Mesendoderm (in vitro differentiated cells): ENCODE results near the gene ERFE.

Source experiments
- DNase-seq: peaks from one replicate; pipeline ENCODE4 v3.0.0; 2013
- H2AK5ac ChIP-seq: 2 replicates; pipeline ENCODE4 v1.6.1; 2013; ENCODE audit warnings: low read length, inconsistent platforms
- H2BK120ac ChIP-seq: 2 replicates; pipeline ENCODE4 v1.6.1; 2013; ENCODE audit warnings: low read depth, mild to moderate bottlenecking, low read length, moderate library complexity, mixed read lengths
- H2BK15ac ChIP-seq: replicated peaks from 2 replicates; pipeline ENCODE4 v1.6.1; 2013; ENCODE audit warnings: low read depth, mild to moderate bottlenecking, moderate library complexity
- H2BK5ac ChIP-seq: 2 replicates; pipeline ENCODE4 v1.6.1; 2013; ENCODE audit warnings: low read length, inconsistent platforms
- H3K18ac ChIP-seq: 2 replicates; pipeline ENCODE4 v1.6.1; 2013; ENCODE audit warnings: mild to moderate bottlenecking, low read length, mixed read lengths
- H3K23ac ChIP-seq: one replicate; pipeline ENCODE4 v1.6.1; 2013; ENCODE audit warnings: low read length
- H3K27ac ChIP-seq: 2 replicates; pipeline ENCODE4 v1.5.1; 2013; ENCODE audit warnings: low read depth, mild to moderate bottlenecking, inconsistent platforms, low read length, moderate library complexity
- H3K27me3 ChIP-seq: 2 replicates; pipeline ENCODE4 v1.6.1; 2013; ENCODE audit warnings: low read length, control low read depth, mild to moderate bottlenecking, inconsistent platforms; ENCODE audit not compliant: insufficient read depth, poor library complexity
- H3K36me3 ChIP-seq: 2 replicates; pipeline ENCODE4 v1.6.1; 2013; ENCODE audit warnings: low read length, inconsistent platforms; ENCODE audit not compliant: control insufficient read depth, insufficient read depth
- H3K4ac ChIP-seq: one replicate; pipeline ENCODE4 v1.6.1; 2013; ENCODE audit warnings: low read depth, mild to moderate bottlenecking, low read length, moderate library complexity
- H3K4me1 ChIP-seq: 2 replicates; pipeline ENCODE4 v1.6.1; 2013; ENCODE audit warnings: low read depth, low read length, inconsistent platforms; ENCODE audit not compliant: control insufficient read depth
- H3K4me2 ChIP-seq: 2 replicates; pipeline ENCODE4 v1.6.1; 2013; ENCODE audit warnings: low read length
- H3K4me3 ChIP-seq: 2 replicates; pipeline ENCODE4 v1.5.1; 2013; ENCODE audit warnings: mild to moderate bottlenecking, low read length
- H3K56ac ChIP-seq: one replicate; pipeline ENCODE4 v1.6.1; 2013; ENCODE audit warnings: low read length
- H3K79me1 ChIP-seq: 2 replicates; pipeline ENCODE4 v1.6.1; 2013; ENCODE audit warnings: low read length, inconsistent platforms
- H3K79me2 ChIP-seq: 2 replicates; pipeline ENCODE4 v1.6.1; 2013; ENCODE audit warnings: mild to moderate bottlenecking, low read length; ENCODE audit not compliant: control insufficient read depth, insufficient read depth
- H3K9ac ChIP-seq: 2 replicates; pipeline ENCODE4 v1.6.1; 2013; ENCODE audit warnings: low read length, inconsistent platforms
- H4K5ac ChIP-seq: one replicate; pipeline ENCODE4 v1.6.1; 2013; ENCODE audit warnings: low read length
- H4K8ac ChIP-seq: one replicate; pipeline ENCODE4 v1.6.1; 2013; ENCODE audit warnings: low read depth, mild to moderate bottlenecking, control low read depth, low read length, moderate library complexity
- WGBS: extraction: QIAGEN DNeasy Blood & Tissue Kit; methylation state at CpG from one replicate; pipeline ENCODE4 v1.1.7; 2013; ENCODE audit warnings: low lambda C conversion rate, missing lambda C conversion rate; ENCODE audit not compliant: insufficient coverage; ENCODE audit errors: extremely low coverage; 5-methylcytosine and 5-hydroxymethylcytosine counted together

The ERFE gene

GRCh38 chr2:238160206-238161129 lies 1.7 kb downstream of the ERFE start:
- no peak overlapping the region for H2AK5ac ChIP-seq
- no peak overlapping the region for H3K9ac ChIP-seq
- H4K8ac ChIP-seq = no peak overlapping the region
- H3K4ac ChIP-seq = no peak overlapping the region
- H2BK5ac ChIP-seq = no peak overlapping the region
- H3K56ac ChIP-seq = no peak overlapping the region
- H3K36me3 ChIP-seq = no peaks in the 10 kb centered on the region
- no peak overlapping the region for H3K23ac ChIP-seq
- no peak overlapping the region for H3K4me3 ChIP-seq
- no CpG with 5 or more reads among the region's 23 CpGs for WGBS
- H3K27me3 ChIP-seq = peaks cover 11% of the 10 kb centered on the region
- no peaks in the 10 kb centered on the region for H3K79me1 ChIP-seq
- peak; percentile 39 for DNase-seq
- no peak overlapping the region for H3K4me2 ChIP-seq
- H3K79me2 ChIP-seq = no peaks in the 10 kb centered on the region
- no peak overlapping the region for H2BK120ac ChIP-seq
- no peak overlapping the region for H2BK15ac ChIP-seq
- no peak overlapping the region for H4K5ac ChIP-seq
- H3K27ac ChIP-seq = no peak overlapping the region
- H3K4me1 ChIP-seq = no peaks in the 10 kb centered on the region
- no peak overlapping the region for H3K18ac ChIP-seq

GRCh38 chr2:238161291-238162051 lies 2.7 kb downstream of the ERFE start:
- H3K56ac ChIP-seq = no peak overlapping the region
- H3K18ac ChIP-seq = no peak overlapping the region
- H3K9ac ChIP-seq = no peak overlapping the region
- H2AK5ac ChIP-seq = no peak overlapping the region
- H3K4ac ChIP-seq = no peak overlapping the region
- H3K27ac ChIP-seq = no peak overlapping the region
- no CpG with 5 or more reads among the region's 21 CpGs for WGBS
- H2BK120ac ChIP-seq = no peak overlapping the region
- no peak overlapping the region for H2BK15ac ChIP-seq
- H3K23ac ChIP-seq = no peak overlapping the region
- H3K4me2 ChIP-seq = no peak overlapping the region
- no peaks in the 10 kb centered on the region for H3K4me1 ChIP-seq
- H3K27me3 ChIP-seq = peaks cover 11% of the 10 kb centered on the region
- no peak overlapping the region for H2BK5ac ChIP-seq
- H3K79me2 ChIP-seq = no peaks in the 10 kb centered on the region
- no peak overlapping the region for H3K4me3 ChIP-seq
- no peak overlapping the region for H4K8ac ChIP-seq
- H3K36me3 ChIP-seq = no peaks in the 10 kb centered on the region
- no peak overlapping the region for H4K5ac ChIP-seq
- H3K79me1 ChIP-seq = no peaks in the 10 kb centered on the region
- no peak for DNase-seq

GRCh38 chr2:238162251-238162845 lies 3.6 kb downstream of the ERFE start:
- no peaks in the 10 kb centered on the region for H3K36me3 ChIP-seq
- H3K27ac ChIP-seq = no peak overlapping the region
- no peak overlapping the region for H3K56ac ChIP-seq
- H3K27me3 ChIP-seq = peaks cover 11% of the 10 kb centered on the region
- no peak overlapping the region for H3K4me3 ChIP-seq
- H2BK15ac ChIP-seq = no peak overlapping the region
- no peaks in the 10 kb centered on the region for H3K79me2 ChIP-seq
- H4K8ac ChIP-seq = no peak overlapping the region
- H4K5ac ChIP-seq = no peak overlapping the region
- no peak overlapping the region for H3K4ac ChIP-seq
- no peak overlapping the region for H2BK120ac ChIP-seq
- H2AK5ac ChIP-seq = no peak overlapping the region
- H3K18ac ChIP-seq = no peak overlapping the region
- H3K9ac ChIP-seq = no peak overlapping the region
- H3K23ac ChIP-seq = no peak overlapping the region
- no peaks in the 10 kb centered on the region for H3K4me1 ChIP-seq
- no peak overlapping the region for H3K4me2 ChIP-seq
- no CpG with 5 or more reads among the region's 14 CpGs for WGBS
- no peaks in the 10 kb centered on the region for H3K79me1 ChIP-seq
- no peak overlapping the region for H2BK5ac ChIP-seq
- no peak for DNase-seq

- Histone ChIP-seq H3K27ac (no peak overlapping the region), H3K79me1 (no peaks in the 10 kb centered on the region), H2BK5ac (no peak overlapping the region), H3K4ac (no peak overlapping the region), H3K9ac (no peak overlapping the region), H3K27me3 (peaks cover 11% of the 10 kb centered on the region), H3K4me2 (no peak overlapping the region), H2BK120ac (no peak overlapping the region), H3K56ac (no peak overlapping the region), H3K23ac (no peak overlapping the region), H3K4me3 (no peak overlapping the region), H2BK15ac (no peak overlapping the region), H4K8ac (no peak overlapping the region), H3K4me1 (no peaks in the 10 kb centered on the region), H3K79me2 (no peaks in the 10 kb centered on the region), H2AK5ac (no peak overlapping the region), H3K18ac (no peak overlapping the region), H4K5ac (no peak overlapping the region), H3K36me3 (no peaks in the 10 kb centered on the region)
- WGBS = no CpG with 5 or more reads among the region's 15 CpGs
- DNase-seq = no peak
These were observed 4.2 kb downstream of the ERFE start for GRCh38 chr2:238162846-238163441.

GRCh38 chr2:238163481-238164198 lies 4.9 kb downstream of the ERFE start:
- H3K4me1 ChIP-seq = no peaks in the 10 kb centered on the region
- peaks cover 11% of the 10 kb centered on the region for H3K27me3 ChIP-seq
- H2BK120ac ChIP-seq = no peak overlapping the region
- H3K4ac ChIP-seq = no peak overlapping the region
- no peak overlapping the region for H3K27ac ChIP-seq
- H3K23ac ChIP-seq = no peak overlapping the region
- H3K4me2 ChIP-seq = peak overlapping the region; percentile 44
- no peak overlapping the region for H3K18ac ChIP-seq
- H2AK5ac ChIP-seq = no peak overlapping the region
- H3K36me3 ChIP-seq = peaks cover 1% of the 10 kb centered on the region
- H2BK15ac ChIP-seq = no peak overlapping the region
- H4K8ac ChIP-seq = no peak overlapping the region
- H3K4me3 ChIP-seq = no peak overlapping the region
- no peaks in the 10 kb centered on the region for H3K79me2 ChIP-seq
- peak overlapping the region; percentile 60 for H3K56ac ChIP-seq
- no peak overlapping the region for H4K5ac ChIP-seq
- H3K79me1 ChIP-seq = no peaks in the 10 kb centered on the region
- H2BK5ac ChIP-seq = no peak overlapping the region
- WGBS = no CpG with 5 or more reads among the region's 95 CpGs
- no peak for DNase-seq
- peak overlapping the region; percentile 54 for H3K9ac ChIP-seq
